ENCODE data around the gene MN1.

DNA sequence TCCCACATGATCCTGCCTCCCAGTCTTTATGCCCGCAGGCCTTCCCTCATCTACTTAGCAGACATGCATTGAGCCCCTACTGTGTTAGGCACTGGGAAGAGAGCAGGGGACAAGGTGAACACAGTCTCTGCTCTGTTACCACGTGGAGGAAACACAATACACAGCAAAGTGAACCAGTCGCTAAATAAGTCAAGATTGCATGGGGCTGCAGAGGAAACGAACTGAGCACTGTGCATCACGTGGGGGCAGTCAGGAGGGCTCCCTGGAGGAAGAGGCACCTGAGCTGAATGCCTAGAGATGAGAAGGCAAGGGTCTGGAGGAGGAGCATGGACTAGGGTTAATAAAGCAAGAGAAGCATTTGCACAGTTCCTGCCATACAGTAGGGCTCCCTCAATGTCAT is 102.7 kb downstream of the MN1 start:
- TF ChIP-seq SUZ12 (IDR thresholded peaks at IDR 0.05; ENCODE audit: extremely low read depth, insufficient read depth, insufficient read length) (no peak), YY1 (IDR thresholded peaks at IDR 0.05; ENCODE audit: insufficient read depth, insufficient read length) (no peak)
